ENCODE measurements around the gene TTLL8. TPM values are rescaled to one million over a fixed set of nuclear protein-coding genes. Genes with fewer than 3 reads are reported as not detected.

TTLL8 gene
- total and polyA plus RNA-seq, 2 of the 8 experiments (the other 6 are each of a cell fraction or from before 2014, with no cell fraction given) = not detected

- Histone ChIP-seq H3K27ac (ENCODE audit: low read depth, low read length) (no peak overlapping the region), H3K56ac (replicated peaks; ENCODE audit: insufficient read length, low read depth, low read length) (no peak overlapping the region), H3K18ac (ENCODE audit: extremely low read depth, low read length) (peak overlapping the region; percentile 68), H3K4me3 (ENCODE audit: extremely low read depth in 1 of 4, insufficient read depth in 2 of 4, low read depth in 3 of 4, low read length in 4 of 4) (no peak overlapping the region), H3K4me2 (ENCODE audit: insufficient read depth in 1 of 2, low read depth in 2 of 2, low read length in 2 of 2) (peak overlapping the region; percentile 46 to 71; a peak in 2 of 4 replicates), H3K9me3 (ENCODE audit: insufficient read depth in 2 of 2, low read depth in 1 of 2, low read length in 1 of 2) (no peaks in the 10 kb centered on the region), H3K4me1 (replicated peaks in 1 of 4; ENCODE audit: control insufficient read depth in 3 of 4, insufficient read depth in 4 of 4, low read length in 3 of 4) (peaks cover 0 to 18% (median 7%) of the 10 kb centered on the region in 4 experiments; a peak in 6 of 7 replicates), H3K23me2 (ENCODE audit: low read depth, low read length) (peaks cover 18% of the 10 kb centered on the region), H3K9ac (replicated peaks in 1 of 4; ENCODE audit: extremely low read depth in 1 of 4, low read depth in 3 of 4, low read length in 3 of 4) (no peak overlapping the region), H4K8ac (ENCODE audit: extremely low read depth, insufficient read depth, low read length) (no peak overlapping the region), H2AFZ (ENCODE audit: low read length) (no peak overlapping the region), H4K5ac (ENCODE audit: insufficient read length, low read depth, low read length) (no peak overlapping the region), H3K23ac (ENCODE audit: insufficient read length) (no peak overlapping the region), H3K27me3 (replicated peaks in 1 of 4; ENCODE audit: control insufficient read depth in 3 of 4, extremely low read depth in 1 of 4, insufficient read depth in 3 of 4, low read length in 3 of 4) (peaks cover 6 to 33% (median 24%) of the 10 kb centered on the region in 4 experiments), H3K79me1 (ENCODE audit: low read depth, low read length) (peaks cover 3% of the 10 kb centered on the region; the same call in 1 of the 2 replicates), H2BK12ac (ENCODE audit: low read depth, low read length) (peak overlapping the region; percentile 95; the same call in 1 of the 2 replicates), H3K79me2 (ENCODE audit: control insufficient read depth in 1 of 2, insufficient read depth in 2 of 2, low read length in 2 of 2) (no peaks in the 10 kb centered on the region), H2AK5ac (ENCODE audit: low read depth, low read length) (peak overlapping the region; percentile 95), H3K36me3 (ENCODE audit: control insufficient read depth in 2 of 4, insufficient read depth in 4 of 4, low read length in 3 of 4) (no peaks in the 10 kb centered on the region; a peak in 1 of 8 replicates), H4K20me1 (replicated peaks in 1 of 2; ENCODE audit: control insufficient read depth in 1 of 2, insufficient read depth in 2 of 2, low read length in 2 of 2) (peaks cover 0 to 11% of the 10 kb centered on the region in 2 experiments), H4K91ac (replicated peaks; ENCODE audit: insufficient read length, low read length) (peak overlapping the region; percentile 45), H3K4ac (replicated peaks; ENCODE audit: insufficient read length, low read depth, low read length) (no peak overlapping the region), H2BK120ac (replicated peaks; ENCODE audit: low read depth, low read length) (no peak overlapping the region), H2BK20ac (ENCODE audit: low read length) (peak overlapping the region; percentile 80; the same call in 1 of the 2 replicates), H3K14ac (ENCODE audit: insufficient read length) (no peak overlapping the region), H2BK5ac (ENCODE audit: low read depth, low read length) (0 out of 2 replicates have a peak overlapping the region, but pooled peaks have one; percentile 1), H2BK15ac (ENCODE audit: low read length) (0 out of 2 replicates have a peak overlapping the region, but pooled peaks have one; percentile 8)
- CTCF ChIA-PET (ENCODE audit: partially characterized antibody) = interaction anchor here (1.1 to 2.5 kb wide), 3 partner anchors 10 to 60 kb away, joined by 4 to 8 read pairs (median 7); no protein-coding TSS in a partner anchor
- no peak for FAIRE-seq
- 89% methylated on average over 7 of the region's 8 CpGs; no CpG with 5 or more reads in 1 of the 2 experiments for WGBS, 2 experiments (ENCODE audit: extremely low coverage in 1 of 2, insufficient coverage in 1 of 2, insufficient read length in 1 of 2, insufficient replicate concordance in 2 of 2, low coverage in 1 of 2, low lambda C conversion rate in 2 of 2, missing lambda C conversion rate in 1 of 2)
- peak; percentile 43; the same call in 1 of the 2 replicates for TF ChIP-seq KDM1A (IDR thresholded peaks at IDR 0.05; ENCODE audit: borderline replicate concordance, low read length)
- no peak for TF ChIP-seq CTCF (IDR thresholded peaks at IDR 0.05; ENCODE audit: control extremely low read depth in 1 of 3, insufficient read depth in 1 of 3, low read depth in 1 of 3, low read length in 3 of 3)
- POLR2A ChIA-PET (ENCODE audit: partially characterized antibody) = interaction anchor here (0.9 to 1.5 kb wide), 2 partner anchors 9 to 15 kb away, joined by 3 to 4 read pairs; partner anchors contain the start of gene PIM3
- DNase-seq (ENCODE audit: low read depth in 1 of 2, low spot score in 2 of 2) = peak in 1 of 2 experiments; percentile 47
Observed at GRCh38 chr22:49969751-49970527, 88.2 kb downstream of the TTLL8 start.

All from H1 (cell line).